Amniotic stem cell (primary cell): ENCODE measurements around the gene TESPA1.
"Not testable (repeated sequence)": the region's sequence is repeated elsewhere in the genome, so short reads cannot be mapped to it uniquely, and the experiment has no call there.

Source experiments
- DNase-seq: peaks from one replicate; lab custom pipeline; 2025; lab: John Stamatoyannopoulos, UW

The TESPA1 gene

DNA sequence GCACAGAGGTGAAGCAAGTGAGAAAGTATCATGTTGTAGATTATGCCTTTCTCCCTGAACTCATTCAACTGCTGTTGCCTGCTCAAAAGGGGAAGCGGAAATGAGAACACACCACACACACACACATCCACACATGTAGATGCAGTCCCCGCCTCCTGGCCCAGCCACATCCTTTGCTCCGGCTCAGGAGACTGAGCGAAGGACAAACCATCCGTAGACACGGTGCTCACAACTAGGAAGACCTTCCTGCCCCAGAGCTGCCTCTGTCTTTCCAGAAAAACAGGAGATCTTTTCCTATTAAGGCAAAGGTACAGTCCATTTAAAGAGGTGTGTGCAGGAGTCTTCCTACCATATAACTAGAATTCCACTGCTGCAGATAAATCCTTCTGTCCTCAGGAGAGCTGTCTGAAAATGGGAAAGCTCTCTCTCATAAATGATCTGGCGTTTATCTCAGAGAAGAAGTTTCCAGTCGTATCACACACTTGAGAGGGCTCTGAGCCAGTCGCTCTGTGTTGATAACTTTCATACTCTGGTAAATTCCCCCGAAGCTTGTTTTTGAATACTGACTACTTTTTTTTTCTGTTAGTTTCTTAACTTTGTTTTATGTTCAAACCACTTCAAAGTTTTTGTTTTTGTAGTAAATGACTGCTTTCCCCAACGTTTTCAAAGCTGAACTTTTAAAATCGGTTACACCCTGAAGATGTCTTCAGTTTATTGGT lies at the start of gene TESPA1:
Gene TESPA1 (minus strand): TSS at position 105 of the 719 bp plus-strand sequence. CDS start 10,200 bp downstream, outside the sequence.
- no peak for DNase-seq

DNA sequence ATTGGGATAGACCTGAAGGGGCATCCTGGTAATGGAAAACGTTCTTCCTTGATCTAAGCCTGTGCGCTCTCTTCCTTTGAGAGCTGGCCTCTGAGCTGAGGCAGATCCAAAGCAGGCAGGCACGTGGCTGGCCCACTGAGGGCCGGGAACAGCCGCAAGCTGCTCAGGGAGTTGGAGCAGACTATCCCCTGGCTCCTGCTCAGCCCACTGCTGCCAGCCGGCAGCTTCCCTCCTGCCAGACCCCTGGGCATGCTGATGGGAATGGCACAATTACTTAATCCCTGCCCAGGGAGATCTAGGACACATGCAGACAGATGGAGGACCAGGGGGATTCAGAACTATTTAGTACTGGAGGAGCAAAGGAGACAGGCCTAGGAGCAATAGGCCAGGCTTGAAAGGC lies 49.7 kb upstream of the TESPA1 start:
- DNase-seq, result no peak

DNA sequence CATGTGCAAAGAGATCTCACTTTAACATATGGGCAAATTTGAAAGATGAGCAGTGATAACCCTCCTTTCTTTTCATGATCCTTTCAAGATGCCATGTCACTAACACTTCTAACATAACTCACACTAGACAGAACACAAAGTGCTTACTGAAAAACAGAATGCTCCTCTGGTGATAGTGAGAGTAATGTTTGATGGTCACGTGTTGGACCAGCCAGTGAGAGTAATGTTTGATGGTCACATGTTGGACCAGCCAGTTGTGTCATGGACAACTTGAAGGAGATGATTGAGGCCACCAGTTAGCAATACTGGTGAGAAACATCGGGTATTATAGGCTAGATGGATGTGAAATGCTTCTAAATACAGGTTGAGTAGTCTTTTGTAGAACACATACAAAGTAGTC lies 40.9 kb upstream of the TESPA1 start:
- no peak for DNase-seq

DNA sequence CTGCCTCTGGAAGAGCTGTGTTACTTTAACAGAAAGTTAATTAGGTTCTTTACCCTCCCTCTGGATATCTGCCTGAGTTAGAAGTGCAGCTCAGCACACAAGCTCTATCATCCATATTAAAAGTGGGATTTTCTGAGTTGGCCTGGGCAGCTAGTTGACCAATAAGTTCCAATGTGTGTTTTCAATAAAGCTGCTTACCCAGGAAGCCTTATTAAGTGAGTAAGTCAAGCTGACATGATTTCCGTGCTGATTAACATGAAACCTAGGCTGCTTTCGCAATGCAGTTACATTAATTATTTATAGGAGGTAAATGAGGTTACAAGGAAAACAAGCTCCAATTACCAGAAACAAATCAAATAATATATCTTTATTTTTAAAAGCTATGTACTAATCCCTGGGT lies 40.0 kb upstream of the TESPA1 start:
- DNase-seq, result no peak

GRCh38 chr12:55019784-55020183 lies 35.2 kb upstream of the TESPA1 start, which contains the start of gene NEUROD4:
Gene NEUROD4, plus strand, starts transcription at chr12:55019974. Its CDS starts 6,466 bp downstream, at chr12:55026440.
- DNase-seq, result peak; percentile 14

DNA sequence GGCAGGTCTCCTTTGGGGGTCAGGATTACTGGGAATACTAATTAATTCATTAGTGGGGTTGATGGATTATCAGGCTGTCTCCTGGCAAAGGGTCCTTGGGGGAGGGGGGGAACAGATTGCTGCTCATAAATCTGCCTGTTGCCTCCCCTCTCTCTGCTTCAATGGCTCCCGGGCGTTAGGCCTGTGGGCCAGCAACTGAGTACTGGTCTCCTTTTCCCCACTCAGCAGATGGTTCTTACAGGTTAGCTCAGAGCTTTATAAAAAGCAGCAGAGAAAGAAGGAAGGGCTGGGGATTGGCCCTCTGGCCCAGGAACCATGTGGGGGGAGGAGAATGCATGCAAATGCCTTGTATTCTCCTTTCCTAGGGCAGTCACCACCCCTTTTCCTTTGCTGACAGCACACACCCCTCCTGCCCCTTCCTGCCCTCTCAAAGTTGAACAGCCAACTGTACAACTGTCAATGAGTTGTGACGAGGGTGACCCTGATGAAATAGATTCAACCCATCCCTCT lies 32.9 kb upstream of the TESPA1 start:
- no peak for DNase-seq

- DNase-seq, result no peak
Measured at GRCh38 chr12:55008944-55009585, 24.5 kb upstream of the TESPA1 start.

- no peak for DNase-seq
Measured at GRCh38 chr12:55002355-55002754, 17.8 kb upstream of the TESPA1 start.

GRCh38 chr12:55001198-55001868 lies 16.8 kb upstream of the TESPA1 start:
- no peak for DNase-seq

- DNase-seq, result no peak
Measured at GRCh38 chr12:54998958-54999510, 14.5 kb upstream of the TESPA1 start.

- DNase-seq, result no peak
Measured at GRCh38 chr12:54997929-54998522, 13.5 kb upstream of the TESPA1 start.

DNA sequence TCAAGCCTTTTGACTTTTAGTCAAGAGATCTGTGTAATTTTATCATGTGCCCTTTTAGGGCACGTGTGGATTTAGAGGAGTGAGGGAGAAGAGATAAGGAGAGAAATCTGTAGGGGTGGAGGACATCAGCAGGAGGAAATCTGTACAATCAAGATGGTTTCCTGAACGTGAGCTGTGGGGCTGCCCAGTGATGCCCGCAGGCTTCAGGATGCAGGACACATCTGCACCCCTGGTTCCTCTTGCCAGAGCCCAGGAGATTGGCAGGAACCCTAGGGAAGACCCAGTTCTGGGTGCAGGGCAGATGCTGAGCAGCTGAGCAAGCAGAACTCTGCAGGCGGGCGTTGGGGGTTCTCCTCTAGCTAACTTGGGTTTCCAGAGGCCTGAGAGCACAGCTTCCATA lies 11.6 kb upstream of the TESPA1 start:
- DNase-seq, result no peak

- DNase-seq, result peak; percentile 15
Measured at GRCh38 chr12:54993181-54993835, 8.7 kb upstream of the TESPA1 start.

DNA sequence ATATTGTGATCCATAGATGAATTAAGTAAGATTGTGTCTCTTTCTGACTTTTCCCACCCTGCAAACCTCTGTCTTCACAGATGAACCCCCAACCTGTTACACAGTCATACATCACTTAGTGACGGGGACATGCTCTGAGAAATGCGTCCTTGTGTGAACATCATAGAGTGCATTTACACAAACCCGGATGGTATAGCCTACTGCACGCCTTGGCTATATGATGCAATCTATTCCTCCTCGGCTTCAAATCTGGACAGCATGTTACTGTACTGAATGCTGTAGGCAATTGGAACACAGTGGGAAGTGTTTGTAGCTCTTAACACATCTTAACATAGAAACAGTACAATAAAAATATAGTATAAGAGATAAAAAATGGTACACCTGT lies 7.4 kb upstream of the TESPA1 start:
- DNase-seq, result no peak

DNA sequence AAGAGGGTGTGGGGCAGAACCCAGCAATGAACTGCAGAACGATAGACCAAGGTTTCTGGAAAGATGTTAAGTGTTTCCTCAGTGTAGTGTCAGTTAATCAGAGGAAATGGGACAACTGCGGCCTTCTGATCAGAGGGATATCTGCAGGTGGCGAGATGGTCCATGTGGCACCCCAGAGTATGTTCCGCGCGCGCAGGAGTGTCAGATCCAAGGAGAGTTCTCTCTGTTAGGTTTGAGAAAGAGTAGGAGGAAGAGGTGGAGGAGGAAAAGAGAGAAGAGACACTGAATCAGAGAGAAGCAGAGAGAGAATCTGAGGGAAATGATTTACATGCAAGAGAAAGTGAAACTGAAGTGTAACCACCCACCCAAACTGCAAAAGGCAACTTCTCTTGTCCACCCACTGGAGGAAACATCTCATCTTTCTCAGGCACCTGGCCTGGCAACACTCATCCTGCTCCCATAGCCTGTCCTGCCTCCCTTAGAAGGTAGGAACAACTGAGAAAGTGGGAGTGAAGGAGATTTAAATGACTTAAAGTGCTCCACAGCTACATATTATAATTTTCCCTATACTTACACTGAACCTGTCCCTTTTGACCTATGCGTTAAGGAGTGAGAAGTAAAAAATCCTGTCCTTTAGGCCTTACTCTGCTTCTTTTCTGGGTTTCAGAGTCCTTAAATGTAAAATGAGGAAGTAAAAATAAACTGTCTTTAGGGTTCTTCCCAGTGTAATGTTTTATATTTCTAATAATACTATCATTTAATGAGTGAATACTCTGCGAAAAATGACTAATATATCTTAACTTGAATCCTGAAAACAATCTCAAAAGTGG lies 6.8 kb upstream of the TESPA1 start:
- DNase-seq, result no peak

- DNase-seq, result no peak
Measured at GRCh38 chr12:54989829-54990228, 5.3 kb upstream of the TESPA1 start.

DNA sequence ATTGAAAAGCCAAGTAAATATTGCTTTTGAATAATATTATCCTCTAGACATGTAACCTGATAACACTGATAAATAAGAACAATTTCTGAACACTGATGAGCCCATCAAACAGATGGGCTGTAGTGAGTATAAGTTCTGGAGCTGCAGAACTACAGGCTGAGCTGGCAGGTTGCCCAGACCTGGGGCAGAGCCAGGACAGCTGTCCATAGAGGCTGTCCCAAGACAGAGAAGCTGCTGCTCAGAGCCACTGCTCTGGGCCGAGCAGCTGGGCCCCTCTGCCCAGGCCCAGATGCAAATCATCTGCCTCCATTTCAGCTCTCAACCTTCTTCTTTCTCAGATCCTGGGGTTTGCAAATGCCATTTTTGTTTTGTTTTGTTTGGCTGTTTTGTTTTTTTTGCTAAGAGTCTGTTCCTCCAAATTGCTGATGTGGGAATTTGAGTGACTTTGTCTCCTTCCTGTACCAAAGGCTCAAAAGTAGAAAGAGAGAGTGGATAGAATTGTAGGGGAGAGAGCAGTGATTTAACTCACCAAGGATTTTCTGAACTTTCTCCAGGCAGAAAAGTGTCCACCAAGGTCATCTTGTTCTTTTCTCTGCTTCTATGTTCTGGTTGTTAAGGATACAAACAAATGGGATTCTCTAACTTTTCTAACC lies 4.0 kb upstream of the TESPA1 start:
- no peak for DNase-seq

- DNase-seq, result no peak
Measured at GRCh38 chr12:54987611-54988231, 3.2 kb upstream of the TESPA1 start.

GRCh38 chr12:54986773-54987172 lies 2.2 kb upstream of the TESPA1 start:
- not testable (repeated sequence) for DNase-seq
